Fibroblast of mammary gland (primary cell): ENCODE results near the gene RAX2.
A peak's percentile ranks its signal among the peaks of the same experiment; 100 is the strongest.
"Not testable (repeated sequence)": the region's sequence is repeated elsewhere in the genome, so short reads cannot be mapped to it uniquely, and the experiment has no call there.

Experiments
- DNase-seq: peaks from one replicate; pipeline ENCODE4 v3.0.0-alpha.2; 2010; ENCODE audit warnings: low read depth
- H3K4me3 ChIP-seq: 2 replicates; pipeline ENCODE4 v1.5.1; 2011; ENCODE audit warnings: low read depth, mild to moderate bottlenecking, low read length, moderate library complexity; ENCODE audit not compliant: control insufficient read depth
- CTCF ChIP-seq: conservative IDR thresholded peaks from 2 replicates; pipeline ENCODE4 v1.5.1; 2011; ENCODE audit warnings: low read depth, low read length, inconsistent platforms; ENCODE audit not compliant: control insufficient read depth, insufficient read depth

RAX2 gene

GRCh38 chr19:3767050-3767449 lies 5.0 kb downstream of the RAX2 start:
- DNase-seq: no peak
- TF ChIP-seq CTCF: no peak
- H3K4me3 ChIP-seq: no peak overlapping the region

- no peak for DNase-seq
- no peak overlapping the region for H3K4me3 ChIP-seq
- TF ChIP-seq CTCF: no peak
These were observed 5.5 kb downstream of the RAX2 start for GRCh38 chr19:3766520-3766919.

- not testable (repeated sequence) for DNase-seq, H3K4me3 ChIP-seq
These were observed 6.3 kb downstream of the RAX2 start for GRCh38 chr19:3765757-3766156.

- no peak overlapping the region for H3K4me3 ChIP-seq
- TF ChIP-seq CTCF: no peak
- no peak for DNase-seq
These were observed 6.9 kb downstream of the RAX2 start for GRCh38 chr19:3765121-3765520.

GRCh38 chr19:3762501-3763459 lies 9.2 kb downstream of the RAX2 start, which contains the start of gene MRPL54:
Gene MRPL54 (plus strand): TSS chr19:3762682. CDS start chr19:3762701, 19 bp downstream.
- H3K4me3 ChIP-seq: peak within 1 kb of the TSS; percentile 99
- peak; percentile 99 for DNase-seq
- TF ChIP-seq CTCF: no peak

- peak overlapping the region; percentile 80 for H3K4me3 ChIP-seq
- no peak for DNase-seq
- no peak for TF ChIP-seq CTCF
These were observed 9.9 kb downstream of the RAX2 start for GRCh38 chr19:3762130-3762473.

- TF ChIP-seq CTCF: peak; percentile 47
- peak within 1 kb of the TSS; percentile 99 for H3K4me3 ChIP-seq
- DNase-seq: peak; percentile 84
These were observed 10.5 kb downstream of the RAX2 start, which contains the start of gene APBA3 for GRCh38 chr19:3761382-3762129. Gene APBA3 (minus strand): TSS chr19:3761692. CDS start chr19:3760264, 1,428 bp downstream.
